Mesendoderm (in vitro differentiated cells): ENCODE measurements around the gene PADI4.

Experiments used
- DNase-seq: peaks from one replicate; pipeline ENCODE4 v3.0.0; 2013
- H2AK5ac ChIP-seq: 2 replicates; pipeline ENCODE4 v1.6.1; 2013; ENCODE audit warnings: low read length, inconsistent platforms
- H2BK120ac ChIP-seq: 2 replicates; pipeline ENCODE4 v1.6.1; 2013; ENCODE audit warnings: low read depth, mild to moderate bottlenecking, low read length, moderate library complexity, mixed read lengths
- H2BK15ac ChIP-seq: replicated peaks from 2 replicates; pipeline ENCODE4 v1.6.1; 2013; ENCODE audit warnings: low read depth, mild to moderate bottlenecking, moderate library complexity
- H2BK5ac ChIP-seq: 2 replicates; pipeline ENCODE4 v1.6.1; 2013; ENCODE audit warnings: low read length, inconsistent platforms
- H3K18ac ChIP-seq: 2 replicates; pipeline ENCODE4 v1.6.1; 2013; ENCODE audit warnings: mild to moderate bottlenecking, low read length, mixed read lengths
- H3K23ac ChIP-seq: one replicate; pipeline ENCODE4 v1.6.1; 2013; ENCODE audit warnings: low read length
- H3K27ac ChIP-seq: 2 replicates; pipeline ENCODE4 v1.5.1; 2013; ENCODE audit warnings: low read depth, mild to moderate bottlenecking, inconsistent platforms, low read length, moderate library complexity
- H3K27me3 ChIP-seq: 2 replicates; pipeline ENCODE4 v1.6.1; 2013; ENCODE audit warnings: low read length, control low read depth, mild to moderate bottlenecking, inconsistent platforms; ENCODE audit not compliant: insufficient read depth, poor library complexity
- H3K36me3 ChIP-seq: 2 replicates; pipeline ENCODE4 v1.6.1; 2013; ENCODE audit warnings: low read length, inconsistent platforms; ENCODE audit not compliant: control insufficient read depth, insufficient read depth
- H3K4ac ChIP-seq: one replicate; pipeline ENCODE4 v1.6.1; 2013; ENCODE audit warnings: low read depth, mild to moderate bottlenecking, low read length, moderate library complexity
- H3K4me1 ChIP-seq: 2 replicates; pipeline ENCODE4 v1.6.1; 2013; ENCODE audit warnings: low read depth, low read length, inconsistent platforms; ENCODE audit not compliant: control insufficient read depth
- H3K4me2 ChIP-seq: 2 replicates; pipeline ENCODE4 v1.6.1; 2013; ENCODE audit warnings: low read length
- H3K4me3 ChIP-seq: 2 replicates; pipeline ENCODE4 v1.5.1; 2013; ENCODE audit warnings: mild to moderate bottlenecking, low read length
- H3K56ac ChIP-seq: one replicate; pipeline ENCODE4 v1.6.1; 2013; ENCODE audit warnings: low read length
- H3K79me1 ChIP-seq: 2 replicates; pipeline ENCODE4 v1.6.1; 2013; ENCODE audit warnings: low read length, inconsistent platforms
- H3K79me2 ChIP-seq: 2 replicates; pipeline ENCODE4 v1.6.1; 2013; ENCODE audit warnings: mild to moderate bottlenecking, low read length; ENCODE audit not compliant: control insufficient read depth, insufficient read depth
- H3K9ac ChIP-seq: 2 replicates; pipeline ENCODE4 v1.6.1; 2013; ENCODE audit warnings: low read length, inconsistent platforms
- H4K5ac ChIP-seq: one replicate; pipeline ENCODE4 v1.6.1; 2013; ENCODE audit warnings: low read length
- H4K8ac ChIP-seq: one replicate; pipeline ENCODE4 v1.6.1; 2013; ENCODE audit warnings: low read depth, mild to moderate bottlenecking, control low read depth, low read length, moderate library complexity
- WGBS: extraction: QIAGEN DNeasy Blood & Tissue Kit; methylation state at CpG from one replicate; pipeline ENCODE4 v1.1.7; 2013; ENCODE audit warnings: low lambda C conversion rate, missing lambda C conversion rate; ENCODE audit not compliant: insufficient coverage; ENCODE audit errors: extremely low coverage; 5-methylcytosine and 5-hydroxymethylcytosine counted together

PADI4 gene

GRCh38 chr1:17264470-17264869 lies 43.5 kb upstream of the PADI4 start:
- no peak overlapping the region for H3K4me3 ChIP-seq
- H3K27me3 ChIP-seq, result no peaks in the 10 kb centered on the region
- H4K5ac ChIP-seq, result no peak overlapping the region
- H2BK120ac ChIP-seq, result no peak overlapping the region
- H3K79me1 ChIP-seq, result no peaks in the 10 kb centered on the region
- no CpG with 5 or more reads among the region's 5 CpGs for WGBS
- no peak overlapping the region for H3K4me2 ChIP-seq
- no peak overlapping the region for H2BK15ac ChIP-seq
- H3K18ac ChIP-seq, result no peak overlapping the region
- H3K23ac ChIP-seq, result no peak overlapping the region
- no peak overlapping the region for H2AK5ac ChIP-seq
- H3K56ac ChIP-seq, result no peak overlapping the region
- no peaks in the 10 kb centered on the region for H3K79me2 ChIP-seq
- no peak overlapping the region for H2BK5ac ChIP-seq
- H3K27ac ChIP-seq, result no peak overlapping the region
- no peak overlapping the region for H3K9ac ChIP-seq
- H3K4me1 ChIP-seq, result no peaks in the 10 kb centered on the region
- DNase-seq, result no peak
- no peak overlapping the region for H3K4ac ChIP-seq
- H4K8ac ChIP-seq, result no peak overlapping the region
- H3K36me3 ChIP-seq, result no peaks in the 10 kb centered on the region

DNA sequence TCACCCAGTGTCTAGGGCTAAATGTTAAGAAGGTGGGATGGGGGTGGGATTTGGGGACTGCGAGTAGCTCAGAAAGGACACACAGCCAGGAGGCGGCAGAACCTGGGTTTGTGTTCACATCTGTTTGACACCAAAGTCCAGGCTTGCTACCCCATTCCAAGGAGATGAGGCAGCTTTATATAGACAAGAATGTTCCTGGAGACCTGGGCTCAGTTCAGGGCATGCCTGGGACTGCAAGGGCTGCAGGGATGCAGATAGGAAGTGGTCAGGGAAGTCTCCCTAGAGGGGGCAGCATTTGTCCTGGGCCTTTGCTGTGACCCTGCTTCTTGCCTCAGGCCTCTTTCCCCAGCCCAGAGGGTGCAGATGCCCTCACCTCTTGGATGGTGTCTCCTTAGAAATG lies 42.8 kb upstream of the PADI4 start:
- H4K5ac ChIP-seq, result no peak overlapping the region
- H3K27me3 ChIP-seq, result no peaks in the 10 kb centered on the region
- H3K56ac ChIP-seq, result no peak overlapping the region
- H3K4me3 ChIP-seq, result no peak overlapping the region
- H3K23ac ChIP-seq, result no peak overlapping the region
- no peak overlapping the region for H2BK15ac ChIP-seq
- no peak overlapping the region for H3K4ac ChIP-seq
- H3K27ac ChIP-seq, result no peak overlapping the region
- peak; percentile 74 for DNase-seq
- no peak overlapping the region for H3K9ac ChIP-seq
- H2BK120ac ChIP-seq, result no peak overlapping the region
- no peaks in the 10 kb centered on the region for H3K36me3 ChIP-seq
- no CpG with 5 or more reads among the region's 2 CpGs for WGBS
- no peaks in the 10 kb centered on the region for H3K79me2 ChIP-seq
- H2AK5ac ChIP-seq, result no peak overlapping the region
- H3K79me1 ChIP-seq, result no peaks in the 10 kb centered on the region
- no peak overlapping the region for H3K18ac ChIP-seq
- H2BK5ac ChIP-seq, result no peak overlapping the region
- no peak overlapping the region for H4K8ac ChIP-seq
- H3K4me1 ChIP-seq, result no peaks in the 10 kb centered on the region
- no peak overlapping the region for H3K4me2 ChIP-seq

DNA sequence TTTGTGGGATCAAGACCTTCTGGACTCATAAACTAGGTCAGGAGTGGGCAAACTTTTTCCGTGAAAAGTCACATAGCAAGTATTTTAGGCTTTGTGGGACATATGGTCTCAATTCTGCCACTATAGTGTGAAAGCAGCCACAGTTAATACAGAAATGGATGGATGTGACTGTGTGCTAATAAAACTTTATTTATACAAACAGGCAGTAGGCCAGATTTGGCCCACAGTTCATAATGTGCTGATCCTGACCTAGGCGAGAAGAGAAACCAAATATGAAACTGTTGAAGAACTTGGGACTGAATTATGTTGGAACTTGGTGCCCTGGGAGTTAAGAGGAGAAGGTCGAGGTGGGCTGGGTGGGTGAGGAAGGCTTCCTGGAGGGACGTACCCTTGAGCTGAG lies 42.0 kb upstream of the PADI4 start:
- Histone ChIP-seq H3K36me3 (no peaks in the 10 kb centered on the region), H3K18ac (no peak overlapping the region), H4K8ac (no peak overlapping the region), H2BK15ac (no peak overlapping the region), H3K9ac (no peak overlapping the region), H3K27ac (no peak overlapping the region), H3K27me3 (no peaks in the 10 kb centered on the region), H3K4me3 (no peak overlapping the region), H3K4me2 (no peak overlapping the region), H2AK5ac (no peak overlapping the region), H3K79me1 (no peaks in the 10 kb centered on the region), H2BK120ac (no peak overlapping the region), H3K4ac (no peak overlapping the region), H3K56ac (no peak overlapping the region), H3K4me1 (no peaks in the 10 kb centered on the region), H4K5ac (no peak overlapping the region), H2BK5ac (no peak overlapping the region), H3K79me2 (no peaks in the 10 kb centered on the region), H3K23ac (no peak overlapping the region)
- no CpG with 5 or more reads among the region's 4 CpGs for WGBS
- DNase-seq, result no peak

- Histone ChIP-seq H2BK5ac (no peak overlapping the region), H2AK5ac (no peak overlapping the region), H2BK15ac (no peak overlapping the region), H3K56ac (no peak overlapping the region), H3K36me3 (no peaks in the 10 kb centered on the region), H4K8ac (no peak overlapping the region), H3K27me3 (no peaks in the 10 kb centered on the region), H3K4me1 (no peaks in the 10 kb centered on the region), H3K9ac (no peak overlapping the region), H3K18ac (no peak overlapping the region), H3K27ac (no peak overlapping the region), H3K4me3 (no peak overlapping the region), H3K23ac (peak overlapping the region; percentile 89), H2BK120ac (no peak overlapping the region), H3K4me2 (no peak overlapping the region), H4K5ac (no peak overlapping the region), H3K79me2 (no peaks in the 10 kb centered on the region), H3K79me1 (no peaks in the 10 kb centered on the region), H3K4ac (no peak overlapping the region)
- DNase-seq, result no peak
- no CpG with 5 or more reads among the region's 23 CpGs for WGBS
These were observed 36.9 kb upstream of the PADI4 start for GRCh38 chr1:17270891-17271765.

DNA sequence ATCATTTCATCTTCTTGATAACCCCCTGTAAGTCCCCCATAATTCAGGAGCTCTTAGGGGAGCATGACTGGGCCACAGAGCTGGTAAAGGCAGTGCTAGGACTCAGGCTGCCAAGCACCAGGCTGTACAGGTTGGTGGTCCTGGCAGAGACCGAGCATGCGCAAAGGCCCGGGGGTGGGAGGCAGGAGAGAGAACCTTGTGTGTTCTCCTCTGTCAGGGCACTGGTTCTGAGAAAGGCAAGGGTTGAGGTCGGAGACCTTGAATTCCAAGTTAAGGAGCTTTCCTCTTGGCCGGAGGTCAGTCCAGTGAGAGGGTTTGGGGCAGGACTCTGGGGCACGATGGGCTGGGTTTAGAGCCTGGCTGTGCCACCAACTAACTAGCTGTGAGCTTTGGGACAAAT lies 35.9 kb upstream of the PADI4 start:
- no peak overlapping the region for H4K5ac ChIP-seq
- no CpG with 5 or more reads among the region's 6 CpGs for WGBS
- no peak overlapping the region for H2BK15ac ChIP-seq
- no peak overlapping the region for H3K4ac ChIP-seq
- no peak overlapping the region for H3K23ac ChIP-seq
- H3K9ac ChIP-seq, result no peak overlapping the region
- no peaks in the 10 kb centered on the region for H3K79me2 ChIP-seq
- no peak overlapping the region for H2BK120ac ChIP-seq
- no peaks in the 10 kb centered on the region for H3K4me1 ChIP-seq
- DNase-seq, result no peak
- no peaks in the 10 kb centered on the region for H3K27me3 ChIP-seq
- no peak overlapping the region for H2BK5ac ChIP-seq
- H3K18ac ChIP-seq, result no peak overlapping the region
- no peaks in the 10 kb centered on the region for H3K79me1 ChIP-seq
- H2AK5ac ChIP-seq, result no peak overlapping the region
- no peak overlapping the region for H4K8ac ChIP-seq
- H3K4me3 ChIP-seq, result no peak overlapping the region
- H3K56ac ChIP-seq, result no peak overlapping the region
- no peak overlapping the region for H3K4me2 ChIP-seq
- H3K27ac ChIP-seq, result no peak overlapping the region
- no peaks in the 10 kb centered on the region for H3K36me3 ChIP-seq

GRCh38 chr1:17272646-17273045 lies 35.4 kb upstream of the PADI4 start:
- no peak overlapping the region for H3K4ac ChIP-seq
- H3K36me3 ChIP-seq, result no peaks in the 10 kb centered on the region
- H2AK5ac ChIP-seq, result no peak overlapping the region
- no peak overlapping the region for H2BK15ac ChIP-seq
- H2BK5ac ChIP-seq, result no peak overlapping the region
- no peak overlapping the region for H3K9ac ChIP-seq
- H3K79me2 ChIP-seq, result no peaks in the 10 kb centered on the region
- no peak overlapping the region for H2BK120ac ChIP-seq
- no peak overlapping the region for H4K8ac ChIP-seq
- H3K23ac ChIP-seq, result no peak overlapping the region
- no peaks in the 10 kb centered on the region for H3K4me1 ChIP-seq
- no peaks in the 10 kb centered on the region for H3K79me1 ChIP-seq
- H4K5ac ChIP-seq, result no peak overlapping the region
- H3K56ac ChIP-seq, result no peak overlapping the region
- H3K27ac ChIP-seq, result no peak overlapping the region
- no peak overlapping the region for H3K4me2 ChIP-seq
- no peak overlapping the region for H3K4me3 ChIP-seq
- DNase-seq, result no peak
- H3K18ac ChIP-seq, result no peak overlapping the region
- no CpG with 5 or more reads among the region's 4 CpGs for WGBS
- no peaks in the 10 kb centered on the region for H3K27me3 ChIP-seq
